ENCODE measurements around the gene C3orf80.

C3orf80 gene

DNA sequence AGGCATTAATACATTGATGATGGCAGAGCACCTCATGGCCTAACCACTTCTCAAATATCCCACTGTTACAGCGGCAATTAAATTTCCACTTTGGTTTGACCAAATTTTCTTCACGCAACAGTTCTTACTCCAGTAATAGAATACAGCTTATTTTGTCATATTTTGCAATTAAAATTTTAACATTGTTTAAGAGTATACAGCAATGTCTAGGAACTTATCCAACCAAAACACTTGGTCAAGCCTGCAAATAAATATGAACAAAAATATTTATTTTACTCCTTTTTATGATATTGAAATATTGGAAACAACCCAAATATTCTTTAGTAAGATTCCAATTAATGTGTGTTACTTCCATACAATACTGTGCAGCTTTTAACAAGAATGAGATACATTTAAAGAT lies 45.3 kb upstream of the C3orf80 start:
- no peak overlapping the region for H3K4me2 ChIP-seq (ENCODE audit: low read depth, low read length)
- H2AFZ ChIP-seq (ENCODE audit: low read length), result no peak overlapping the region
- no peaks in the 10 kb centered on the region for H4K20me1 ChIP-seq (ENCODE audit: insufficient read depth, low read length)
- no peak overlapping the region for H3K27ac ChIP-seq (ENCODE audit: low read length)
- no peak overlapping the region for H3K9ac ChIP-seq (ENCODE audit: low read length)
- no peak overlapping the region for H3K4me3 ChIP-seq (ENCODE audit: low read length)
- no peaks in the 10 kb centered on the region for H3K79me2 ChIP-seq (ENCODE audit: low read length)
- H3K27me3 ChIP-seq (replicated peaks; ENCODE audit: insufficient read depth, low read length), result no peaks in the 10 kb centered on the region
- H3K4me1 ChIP-seq (ENCODE audit: low read length), result no peaks in the 10 kb centered on the region
- no peak for TF ChIP-seq EZH2 (optimal IDR thresholded peaks at IDR 0.05; ENCODE audit: low read depth, low read length)
- TF ChIP-seq, protein P1, sequence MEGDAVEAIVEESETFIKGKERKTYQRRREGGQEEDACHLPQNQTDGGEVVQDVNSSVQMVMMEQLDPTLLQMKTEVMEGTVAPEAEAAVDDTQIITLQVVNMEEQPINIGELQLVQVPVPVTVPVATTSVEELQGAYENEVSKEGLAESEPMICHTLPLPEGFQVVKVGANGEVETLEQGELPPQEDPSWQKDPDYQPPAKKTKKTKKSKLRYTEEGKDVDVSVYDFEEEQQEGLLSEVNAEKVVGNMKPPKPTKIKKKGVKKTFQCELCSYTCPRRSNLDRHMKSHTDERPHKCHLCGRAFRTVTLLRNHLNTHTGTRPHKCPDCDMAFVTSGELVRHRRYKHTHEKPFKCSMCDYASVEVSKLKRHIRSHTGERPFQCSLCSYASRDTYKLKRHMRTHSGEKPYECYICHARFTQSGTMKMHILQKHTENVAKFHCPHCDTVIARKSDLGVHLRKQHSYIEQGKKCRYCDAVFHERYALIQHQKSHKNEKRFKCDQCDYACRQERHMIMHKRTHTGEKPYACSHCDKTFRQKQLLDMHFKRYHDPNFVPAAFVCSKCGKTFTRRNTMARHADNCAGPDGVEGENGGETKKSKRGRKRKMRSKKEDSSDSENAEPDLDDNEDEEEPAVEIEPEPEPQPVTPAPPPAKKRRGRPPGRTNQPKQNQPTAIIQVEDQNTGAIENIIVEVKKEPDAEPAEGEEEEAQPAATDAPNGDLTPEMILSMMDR (IDR thresholded peaks at IDR 0.05; ENCODE audit: low read length), result no peak
- TF ChIP-seq EZH2phosphoT487 (IDR thresholded peaks at IDR 0.05; ENCODE audit: low read length), result no peak
- H3K36me3 ChIP-seq (replicated peaks; ENCODE audit: insufficient read depth, low read length), result no peaks in the 10 kb centered on the region
- H3K9me2 ChIP-seq (replicated peaks; ENCODE audit: insufficient read depth, low read length), result no peaks in the 10 kb centered on the region
- DNase-seq, result no peak
- no peaks in the 10 kb centered on the region for H3K9me3 ChIP-seq (replicated peaks; ENCODE audit: insufficient read depth, low read length)
- H3F3A ChIP-seq (ENCODE audit: insufficient read depth, low read length), result no peaks in the 10 kb centered on the region

DNA sequence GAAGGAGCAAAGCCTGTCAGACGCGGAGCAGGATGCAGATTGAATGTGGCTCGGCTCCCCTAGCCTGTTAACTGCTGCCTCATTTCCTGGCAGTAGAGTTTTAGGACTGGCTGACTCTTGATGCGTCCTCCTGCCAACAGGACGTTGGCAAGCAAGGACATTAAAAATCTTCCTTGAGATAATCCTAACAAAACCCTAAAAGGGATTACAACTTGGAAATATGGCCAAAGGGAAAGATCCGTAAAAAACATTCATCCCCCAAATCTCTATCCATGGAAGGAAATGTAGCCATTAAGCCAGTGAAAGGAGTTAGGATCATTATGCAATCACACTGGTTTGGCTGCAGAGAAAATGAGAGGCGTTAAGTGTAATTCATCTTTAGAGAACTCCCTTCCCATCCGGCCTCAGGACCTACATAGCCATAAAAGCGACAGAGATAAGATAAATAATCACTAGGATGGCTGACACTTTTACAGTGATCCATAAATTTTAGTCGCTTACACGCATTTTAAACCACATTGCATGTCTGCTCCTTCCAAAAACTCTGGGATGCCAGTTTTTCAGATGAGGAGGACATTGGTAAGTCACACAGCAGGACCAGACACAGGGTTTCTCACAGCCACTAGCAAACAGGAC lies 44.5 kb upstream of the C3orf80 start:
- Histone ChIP-seq H3K27ac (ENCODE audit: low read length) (no peak overlapping the region), H4K20me1 (ENCODE audit: insufficient read depth, low read length) (no peaks in the 10 kb centered on the region), H3K79me2 (ENCODE audit: low read length) (no peaks in the 10 kb centered on the region), H3K4me3 (ENCODE audit: low read length) (no peak overlapping the region), H3K9ac (ENCODE audit: low read length) (no peak overlapping the region), H3K36me3 (replicated peaks; ENCODE audit: insufficient read depth, low read length) (no peaks in the 10 kb centered on the region), H2AFZ (ENCODE audit: low read length) (no peak overlapping the region), H3K27me3 (replicated peaks; ENCODE audit: insufficient read depth, low read length) (no peaks in the 10 kb centered on the region), H3F3A (ENCODE audit: insufficient read depth, low read length) (no peaks in the 10 kb centered on the region), H3K9me3 (replicated peaks; ENCODE audit: insufficient read depth, low read length) (no peaks in the 10 kb centered on the region), H3K4me2 (ENCODE audit: low read depth, low read length) (no peak overlapping the region), H3K4me1 (ENCODE audit: low read length) (no peaks in the 10 kb centered on the region), H3K9me2 (replicated peaks; ENCODE audit: insufficient read depth, low read length) (no peaks in the 10 kb centered on the region)
- TF ChIP-seq EZH2phosphoT487 (IDR thresholded peaks at IDR 0.05; ENCODE audit: low read length) (no peak), EZH2 (optimal IDR thresholded peaks at IDR 0.05; ENCODE audit: low read depth, low read length) (no peak)
- TF ChIP-seq, protein P1 (IDR thresholded peaks at IDR 0.05; ENCODE audit: low read length), result no peak
- DNase-seq, result no peak

DNA sequence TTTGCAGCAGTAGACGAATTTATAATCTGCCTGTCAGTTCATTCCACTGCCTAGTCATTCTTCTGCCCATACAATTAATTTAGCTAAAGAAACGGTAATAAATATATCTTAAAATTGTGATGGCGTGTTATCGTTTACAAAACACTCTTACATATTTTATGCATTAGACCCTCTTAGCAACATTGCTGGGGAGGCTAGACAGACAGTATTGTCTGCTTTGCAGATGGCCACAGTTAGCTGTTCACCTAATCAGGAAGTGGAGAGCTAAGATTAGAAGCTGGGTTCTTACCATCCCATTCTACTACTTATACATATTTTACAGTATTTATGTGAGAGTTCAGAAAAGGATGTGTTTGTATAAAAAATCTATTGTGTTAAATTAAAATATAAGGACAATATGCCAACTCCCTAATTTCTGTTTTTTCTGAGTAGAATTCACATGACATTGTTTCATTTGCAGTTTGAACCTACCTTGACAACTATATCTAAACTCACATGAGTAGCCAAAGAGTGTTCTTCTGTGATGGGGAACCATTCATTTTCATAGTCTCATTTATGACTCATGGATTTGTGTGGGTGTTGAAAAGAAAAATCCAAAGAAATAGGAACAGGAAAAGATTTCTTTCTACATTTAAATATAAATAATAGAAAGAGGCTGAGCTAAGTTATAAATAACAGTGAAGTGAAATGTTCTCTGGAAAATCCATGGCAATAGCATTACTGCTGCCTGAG lies 41.7 kb upstream of the C3orf80 start:
- TF ChIP-seq, protein P1 (IDR thresholded peaks at IDR 0.05; ENCODE audit: low read length), result no peak
- TF ChIP-seq EZH2phosphoT487 (IDR thresholded peaks at IDR 0.05; ENCODE audit: low read length) (no peak), EZH2 (optimal IDR thresholded peaks at IDR 0.05; ENCODE audit: low read depth, low read length) (no peak)
- H2AFZ ChIP-seq (ENCODE audit: low read length), result no peak overlapping the region

More for the DNA sequence above, 41.7 kb upstream of the C3orf80 start:
- H3K79me2 ChIP-seq (ENCODE audit: low read length), result no peaks in the 10 kb centered on the region
- H3K4me1 ChIP-seq (ENCODE audit: low read length), result no peaks in the 10 kb centered on the region
- H3K4me2 ChIP-seq (ENCODE audit: low read depth, low read length), result no peak overlapping the region
- no peak overlapping the region for H3K4me3 ChIP-seq (ENCODE audit: low read length)
- no peaks in the 10 kb centered on the region for H3K9me2 ChIP-seq (replicated peaks; ENCODE audit: insufficient read depth, low read length)
- H3K27ac ChIP-seq (ENCODE audit: low read length), result no peak overlapping the region
- no peak overlapping the region for H3K9ac ChIP-seq (ENCODE audit: low read length)
- H3K27me3 ChIP-seq (replicated peaks; ENCODE audit: insufficient read depth, low read length), result no peaks in the 10 kb centered on the region
- no peaks in the 10 kb centered on the region for H3K36me3 ChIP-seq (replicated peaks; ENCODE audit: insufficient read depth, low read length)
- no peak for DNase-seq
- no peaks in the 10 kb centered on the region for H3K9me3 ChIP-seq (replicated peaks; ENCODE audit: insufficient read depth, low read length)
- H3F3A ChIP-seq (ENCODE audit: insufficient read depth, low read length), result no peaks in the 10 kb centered on the region
- H4K20me1 ChIP-seq (ENCODE audit: insufficient read depth, low read length), result no peaks in the 10 kb centered on the region

All from MM.1S (cell line).